Measurements from ENCODE around the gene GNG3.
"Not testable (repeated sequence)": the region's sequence is repeated elsewhere in the genome, so short reads cannot be mapped to it uniquely, and the experiment has no call there.

Gene GNG3

DNA sequence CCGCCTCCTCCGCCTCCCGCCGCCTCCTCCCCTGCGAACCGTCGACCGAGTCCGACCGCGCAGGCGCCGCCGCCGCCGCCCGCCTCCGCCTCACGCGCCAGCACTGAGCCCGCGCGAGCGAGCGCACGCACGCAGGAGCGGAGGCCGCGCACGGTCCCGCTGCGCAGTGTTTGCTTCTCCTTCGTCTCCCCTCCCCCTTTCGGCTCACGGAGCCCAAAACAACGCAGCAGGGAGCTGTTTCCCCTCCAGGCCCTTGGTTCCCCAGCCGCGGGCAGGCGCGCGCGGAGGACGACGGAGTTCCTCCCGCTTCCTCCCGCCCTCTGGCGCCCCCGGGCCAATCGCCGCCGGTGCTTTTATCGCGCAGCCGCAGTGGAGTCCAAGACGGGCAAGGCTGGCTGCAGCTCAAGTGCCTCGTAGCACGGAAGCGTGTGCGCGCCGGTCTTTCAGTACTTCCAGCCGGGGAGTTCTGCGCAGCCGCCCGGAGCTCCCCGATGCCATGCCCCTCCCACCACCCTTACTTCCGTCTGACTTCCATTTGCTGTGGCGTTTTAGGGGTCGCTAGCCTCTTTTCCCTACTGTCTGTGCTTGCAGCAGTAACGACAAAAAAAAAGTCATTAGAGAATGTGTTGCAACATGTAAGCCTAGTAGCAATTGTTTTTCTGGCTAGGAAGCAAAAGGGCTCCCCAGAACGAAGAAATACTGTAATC lies 19.8 kb downstream of the GNG3 start, which contains the start of gene HNRNPUL2:
Gene HNRNPUL2, minus strand, starts transcription at position 293 of the 707 bp plus-strand sequence. CDS start 301 bp downstream, outside the sequence.
- peak within 1 kb of the TSS; percentile 98 for H3K4me3 ChIP-seq (ENCODE audit: low read depth, low read length)
- TF ChIP-seq, protein P1, sequence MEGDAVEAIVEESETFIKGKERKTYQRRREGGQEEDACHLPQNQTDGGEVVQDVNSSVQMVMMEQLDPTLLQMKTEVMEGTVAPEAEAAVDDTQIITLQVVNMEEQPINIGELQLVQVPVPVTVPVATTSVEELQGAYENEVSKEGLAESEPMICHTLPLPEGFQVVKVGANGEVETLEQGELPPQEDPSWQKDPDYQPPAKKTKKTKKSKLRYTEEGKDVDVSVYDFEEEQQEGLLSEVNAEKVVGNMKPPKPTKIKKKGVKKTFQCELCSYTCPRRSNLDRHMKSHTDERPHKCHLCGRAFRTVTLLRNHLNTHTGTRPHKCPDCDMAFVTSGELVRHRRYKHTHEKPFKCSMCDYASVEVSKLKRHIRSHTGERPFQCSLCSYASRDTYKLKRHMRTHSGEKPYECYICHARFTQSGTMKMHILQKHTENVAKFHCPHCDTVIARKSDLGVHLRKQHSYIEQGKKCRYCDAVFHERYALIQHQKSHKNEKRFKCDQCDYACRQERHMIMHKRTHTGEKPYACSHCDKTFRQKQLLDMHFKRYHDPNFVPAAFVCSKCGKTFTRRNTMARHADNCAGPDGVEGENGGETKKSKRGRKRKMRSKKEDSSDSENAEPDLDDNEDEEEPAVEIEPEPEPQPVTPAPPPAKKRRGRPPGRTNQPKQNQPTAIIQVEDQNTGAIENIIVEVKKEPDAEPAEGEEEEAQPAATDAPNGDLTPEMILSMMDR (IDR thresholded peaks at IDR 0.05; ENCODE audit: borderline replicate concordance, insufficient read depth, low read depth, low read length), result no peak

DNA sequence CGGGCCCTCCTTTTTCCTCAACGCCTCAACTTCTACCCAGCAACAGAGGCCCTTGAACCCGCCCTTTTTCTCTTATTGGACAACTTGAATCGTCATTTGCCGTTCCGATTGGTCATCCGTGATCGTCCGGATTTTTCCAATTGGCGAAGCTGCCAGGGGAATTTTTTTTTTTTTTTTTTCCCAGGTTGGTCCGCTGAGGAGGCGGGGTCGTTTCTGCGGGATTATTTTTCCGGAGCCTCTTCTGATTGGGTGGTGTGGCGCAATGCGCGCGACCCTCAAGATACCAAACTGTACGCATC lies 20.3 kb downstream of the GNG3 start:
- peak overlapping the region; percentile 98 for H3K4me3 ChIP-seq (ENCODE audit: low read depth, low read length)
- TF ChIP-seq, protein P1 (IDR thresholded peaks at IDR 0.05; ENCODE audit: borderline replicate concordance, insufficient read depth, low read depth, low read length), result no peak

DNA sequence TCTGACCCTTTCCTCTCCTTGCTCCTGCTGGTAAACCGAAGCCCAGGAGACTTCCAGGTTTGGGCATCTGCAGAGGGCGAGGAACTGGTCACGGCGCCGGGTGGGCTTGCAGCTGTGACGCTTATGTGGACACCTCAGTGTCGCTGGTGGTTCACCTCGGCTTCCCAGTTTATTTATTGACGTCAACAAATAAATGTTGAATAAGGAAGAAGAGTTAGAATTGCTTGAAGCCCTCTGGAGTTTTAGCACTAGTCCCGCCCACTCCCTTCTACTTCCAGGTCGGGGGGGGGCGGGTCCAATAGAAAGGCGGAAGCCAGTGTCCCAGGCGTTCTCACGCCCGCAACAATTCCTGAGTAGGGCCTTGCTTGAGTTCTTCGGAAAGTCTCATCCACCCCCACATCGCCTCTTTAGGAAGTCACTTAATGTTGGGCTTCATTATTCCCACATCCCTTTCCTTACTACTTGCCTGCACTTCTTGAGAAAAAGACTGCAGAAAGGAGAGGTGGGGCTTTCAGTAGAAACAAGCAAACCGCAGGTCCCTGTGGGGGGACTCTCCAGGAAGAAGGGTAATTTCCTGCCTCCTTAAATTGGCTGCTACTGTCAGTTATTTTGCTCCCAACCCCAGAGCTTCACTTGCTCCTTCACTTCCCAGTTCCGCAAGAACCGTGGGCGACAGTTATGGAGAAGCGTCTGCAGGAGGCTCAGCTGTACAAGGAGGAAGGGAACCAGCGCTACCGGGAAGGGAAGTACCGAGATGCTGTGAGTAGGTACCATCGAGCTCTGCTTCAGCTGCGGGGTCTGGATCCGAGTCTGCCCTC lies 20.9 kb downstream of the GNG3 start, which contains the start of gene TTC9C:
Gene TTC9C, plus strand, starts transcription at position 316 of the 818 bp plus-strand sequence. Its CDS starts 363 bp downstream, at position 679.
- H3K4me3 ChIP-seq (ENCODE audit: low read depth, low read length), result peak within 1 kb of the TSS; percentile 98
- TF ChIP-seq, protein P1 (IDR thresholded peaks at IDR 0.05; ENCODE audit: borderline replicate concordance, insufficient read depth, low read depth, low read length), result no peak

DNA sequence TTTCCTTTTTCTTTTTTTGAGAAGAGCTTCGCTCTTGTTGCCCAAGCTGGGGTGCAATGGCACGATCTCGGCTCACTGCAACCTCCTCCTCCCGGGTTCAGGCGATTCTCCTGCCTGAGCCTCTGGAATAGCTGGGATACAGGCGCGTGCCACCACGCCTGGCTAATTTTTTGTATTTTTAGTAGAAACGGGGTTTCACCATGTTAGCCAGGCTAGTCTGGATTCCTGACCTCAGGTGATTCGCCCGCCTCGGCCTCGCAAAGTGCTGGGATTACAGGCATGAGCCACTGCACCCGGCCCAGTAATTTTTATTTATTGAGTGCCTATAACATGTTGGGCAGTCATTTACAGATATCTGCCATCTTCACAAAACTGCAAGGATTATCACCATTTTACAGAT lies 22.6 kb downstream of the GNG3 start:
- H3K4me3 ChIP-seq (ENCODE audit: low read depth, low read length), result peak overlapping the region; percentile 98

DNA sequence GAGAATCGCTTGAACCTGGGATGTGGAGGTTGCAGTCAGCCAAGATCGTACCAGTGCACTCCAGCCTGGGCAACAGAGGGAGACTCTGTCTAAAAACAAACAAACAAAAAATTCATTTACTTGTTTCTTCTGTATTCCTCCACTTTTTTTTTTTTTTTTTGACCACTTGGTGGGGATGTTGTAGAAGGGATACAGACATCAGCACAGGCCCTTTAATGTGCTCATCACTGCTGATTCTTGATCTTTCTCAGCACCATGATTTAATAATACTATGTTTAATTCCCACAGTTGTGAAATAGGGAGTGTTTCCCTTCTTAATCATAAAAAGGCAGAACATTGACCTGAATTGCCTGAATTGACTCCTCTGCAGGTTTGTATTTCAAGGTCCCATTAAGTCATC lies 25.4 kb downstream of the GNG3 start:
- TF ChIP-seq, protein P1 (IDR thresholded peaks at IDR 0.05; ENCODE audit: borderline replicate concordance, insufficient read depth, low read depth, low read length), result no peak
- no peak overlapping the region for H3K4me3 ChIP-seq (ENCODE audit: low read depth, low read length)

DNA sequence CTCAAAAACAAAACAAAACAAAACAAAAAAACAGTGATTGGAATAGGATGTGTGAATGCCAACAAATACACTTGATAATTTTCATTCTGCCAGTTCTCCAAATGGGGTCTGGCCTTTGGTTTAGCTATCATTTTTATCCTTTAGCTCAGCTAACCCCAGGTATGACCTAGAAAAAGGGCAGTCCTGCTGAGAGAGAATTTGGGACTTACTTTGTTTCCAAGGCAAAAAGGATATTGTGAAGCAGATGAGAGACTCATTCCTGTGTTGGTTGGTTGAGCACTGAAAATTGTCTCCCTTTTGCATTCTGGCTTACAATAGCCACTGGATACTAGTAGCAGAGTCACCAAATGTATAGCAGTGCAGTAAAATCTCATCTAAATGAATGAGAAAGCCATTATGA lies 29.7 kb downstream of the GNG3 start:
- TF ChIP-seq, protein P1 (IDR thresholded peaks at IDR 0.05; ENCODE audit: borderline replicate concordance, insufficient read depth, low read depth, low read length), result no peak
- H3K4me3 ChIP-seq (ENCODE audit: low read depth, low read length), result no peak overlapping the region

DNA sequence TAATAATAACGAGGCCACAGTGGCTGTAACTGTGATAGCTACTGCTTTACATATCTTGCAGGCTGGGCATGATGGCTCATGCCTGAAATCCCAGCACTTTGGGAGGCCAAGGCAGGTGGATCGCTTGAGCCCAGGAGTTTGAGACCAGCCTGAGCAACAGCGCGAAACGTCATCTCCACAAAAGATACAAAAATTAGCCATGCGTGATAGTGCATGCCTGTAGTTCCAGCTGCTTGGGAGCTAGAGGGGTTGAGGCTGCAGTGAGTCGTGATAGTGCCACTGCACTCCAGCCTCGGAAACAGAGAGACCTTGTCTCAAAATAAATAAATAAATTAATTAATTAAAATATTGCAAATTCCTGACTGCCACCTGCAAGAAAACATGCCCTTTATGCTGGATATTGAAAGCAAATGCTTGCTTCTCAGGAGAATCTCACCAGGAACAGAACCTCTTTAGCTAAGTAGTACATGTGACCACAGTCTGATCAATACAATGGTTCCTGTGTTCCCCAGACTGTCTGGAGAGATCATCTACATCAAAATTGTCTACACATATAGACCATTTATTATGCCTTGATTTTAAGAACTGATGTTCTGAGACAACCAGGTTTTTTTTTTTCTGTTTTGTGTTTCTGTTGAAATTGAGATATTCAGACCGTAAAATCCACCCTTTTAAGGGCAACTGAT lies 40.1 kb downstream of the GNG3 start:
- no peak overlapping the region for H3K4me3 ChIP-seq (ENCODE audit: low read depth, low read length)
- TF ChIP-seq, protein P1 (IDR thresholded peaks at IDR 0.05; ENCODE audit: borderline replicate concordance, insufficient read depth, low read depth, low read length), result no peak

DNA sequence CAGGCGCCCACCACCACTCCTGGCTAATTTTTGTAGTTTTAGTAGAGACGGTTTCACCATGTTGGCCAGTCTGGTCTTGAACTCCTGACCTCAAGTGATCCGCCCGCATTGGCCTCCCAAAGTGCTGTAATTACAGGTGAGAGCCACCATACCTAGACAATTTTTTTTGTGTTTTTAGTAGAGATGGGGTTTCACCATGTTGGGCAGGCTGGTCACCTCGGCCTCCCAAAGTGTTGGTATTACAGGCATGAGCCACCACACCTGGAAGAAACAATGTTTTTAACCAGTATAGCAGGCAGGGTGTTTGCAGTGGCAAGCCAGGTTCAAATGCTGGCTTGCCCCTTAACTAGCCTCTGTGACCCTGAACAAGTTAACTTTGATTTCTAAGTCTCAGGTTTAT lies 42.5 kb downstream of the GNG3 start:
- not testable (repeated sequence) for H3K4me3 ChIP-seq (ENCODE audit: low read depth, low read length)

Data from GM12875 (cell line).